Astrocyte (in vitro differentiated cells and primary cell): ENCODE results near the gene TFAP2A. TPM values are rescaled to one million over a fixed set of nuclear protein-coding genes. Genes with fewer than 3 reads are reported as not detected.
A peak's percentile ranks its signal among the peaks of the same experiment; 100 is the strongest.

Experiments used
- DNase-seq: peaks from one replicate; pipeline ENCODE4 v3.0.0-alpha.2; 2010; ENCODE audit warnings: low read depth
- FAIRE-seq: peaks from 2 replicates; lab custom pipeline; 2011; peaks lifted over from hg19 to GRCh38; lab: Jason Lieb, UNC
- H2AFZ ChIP-seq: 2 replicates; pipeline ENCODE4 v1.6.0; 2012; ENCODE audit warnings: low read depth, low read length, inconsistent platforms
- H3K27ac ChIP-seq: 2 replicates; pipeline ENCODE4 v1.5.1; 2011; ENCODE audit warnings: low read depth, low read length, inconsistent platforms
- H3K27me3 ChIP-seq: 2 replicates; pipeline ENCODE4 v1.6.0; 2011; ENCODE audit warnings: low read length, inconsistent platforms; ENCODE audit not compliant: insufficient read depth
- H3K36me3 ChIP-seq: 2 replicates; pipeline ENCODE4 v1.5.1; 2011; ENCODE audit warnings: low read length, inconsistent platforms; ENCODE audit not compliant: insufficient read depth
- H3K4me1 ChIP-seq: 2 replicates; pipeline ENCODE4 v1.5.1; 2011; ENCODE audit warnings: low read length, inconsistent platforms; ENCODE audit not compliant: insufficient read depth
- H3K4me2 ChIP-seq: 2 replicates; pipeline ENCODE4 v1.6.0; 2012; ENCODE audit warnings: low read length, inconsistent platforms
- H3K4me3 ChIP-seq: 2 replicates; pipeline ENCODE4 v1.5.1; 2011; ENCODE audit warnings: low read depth, mild to moderate bottlenecking, low read length, inconsistent platforms; ENCODE audit not compliant: insufficient read depth
- H3K79me2 ChIP-seq: 2 replicates; pipeline ENCODE4 v1.6.0; 2012; ENCODE audit warnings: mild to moderate bottlenecking, low read length, inconsistent platforms; ENCODE audit not compliant: insufficient read depth
- H3K9ac ChIP-seq: 2 replicates; pipeline ENCODE4 v1.6.0; 2012; ENCODE audit warnings: mild to moderate bottlenecking, low read length, inconsistent platforms
- H3K9me3 ChIP-seq: 2 replicates; pipeline ENCODE4 v1.5.1; 2012; ENCODE audit warnings: low read depth, mild to moderate bottlenecking, low read length, inconsistent platforms; ENCODE audit not compliant: insufficient read depth
- H4K20me1 ChIP-seq: 2 replicates; pipeline ENCODE4 v1.6.0; 2012; ENCODE audit warnings: low read length, inconsistent platforms; ENCODE audit not compliant: insufficient read depth
- H3K27ac Mint-ChIP-seq: one replicate; pipeline ENCODE4 v1.8.0; 2021; ENCODE audit warnings: mild to moderate bottlenecking, mixed read lengths; ENCODE audit not compliant: unreplicated experiment
- H3K27me3 Mint-ChIP-seq: one replicate; pipeline ENCODE4 v1.8.0; 2021; ENCODE audit warnings: low read depth, mixed read lengths; ENCODE audit not compliant: unreplicated experiment
- H3K36me3 Mint-ChIP-seq: one replicate; pipeline ENCODE4 v1.8.0; 2021; ENCODE audit warnings: low read depth, mixed read lengths; ENCODE audit not compliant: unreplicated experiment
- H3K4me1 Mint-ChIP-seq: one replicate; pipeline ENCODE4 v1.8.0; 2021; ENCODE audit warnings: low read depth, mixed read lengths; ENCODE audit not compliant: unreplicated experiment
- H3K4me3 Mint-ChIP-seq: one replicate; pipeline ENCODE4 v1.8.0; 2021; ENCODE audit warnings: mild to moderate bottlenecking, moderate library complexity, mixed read lengths; ENCODE audit not compliant: unreplicated experiment
- H3K9me3 Mint-ChIP-seq: one replicate; pipeline ENCODE4 v1.8.0; 2021; ENCODE audit warnings: mild to moderate bottlenecking, mixed read lengths; ENCODE audit not compliant: unreplicated experiment
- EZH2 ChIP-seq: IDR thresholded peaks from 2 replicates; pipeline ENCODE4 v1.6.1; 2012; ENCODE audit warnings: mild to moderate bottlenecking, low read length, inconsistent platforms; ENCODE audit not compliant: insufficient read depth
- total RNA-seq: library from RNA; stranded (reverse); gene quantifications from 2 replicates; pipeline ENCODE4 v1.2.1, GENCODE V29; 2021
- TF ChIP-seq, protein P1 (sequence below): IDR thresholded peaks from 2 replicates; pipeline ENCODE4 v1.5.1; 2011; ENCODE audit warnings: low read depth, mild to moderate bottlenecking, inconsistent platforms, low read length, moderate library complexity; ENCODE audit not compliant: insufficient read depth

The TFAP2A gene
- total RNA-seq, 1 donor from 2014 or later, result 6.6 TPM

DNA sequence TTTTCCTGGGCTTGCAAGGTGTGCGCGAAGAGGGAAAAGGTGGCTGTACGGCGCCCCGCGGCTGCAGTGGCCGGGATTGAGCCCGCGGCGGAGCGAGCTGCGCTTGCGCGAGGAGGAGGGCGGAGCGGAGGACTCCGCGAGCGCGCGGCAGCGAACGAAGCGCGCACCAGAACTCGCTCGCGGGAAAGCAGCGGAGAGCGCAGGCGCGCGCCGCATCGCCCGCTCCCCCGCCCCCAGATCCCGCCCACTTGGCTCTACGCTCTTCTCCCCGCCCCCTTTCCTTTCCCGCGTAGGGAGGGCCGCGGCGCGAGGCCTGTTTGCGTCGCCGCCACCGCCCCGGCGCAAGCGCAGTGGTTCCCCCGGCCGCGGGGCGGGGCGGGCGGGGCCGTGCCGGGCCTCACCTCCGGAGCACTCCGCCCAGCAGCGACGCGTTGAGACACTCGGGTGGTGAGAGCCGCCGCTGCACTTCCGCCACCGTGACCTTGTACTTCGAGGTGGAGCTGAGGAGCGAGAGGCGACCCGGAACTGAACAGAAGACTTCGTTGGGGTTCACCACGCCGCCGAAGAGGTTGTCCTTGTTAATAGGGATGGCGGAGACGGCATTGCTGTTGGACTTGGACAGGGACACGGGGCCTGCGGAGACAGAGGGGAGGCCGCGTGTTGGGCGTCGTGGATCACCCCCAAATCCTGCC is 10.6 kb downstream of the TFAP2A start:
- H3K4me3 Mint-ChIP-seq, result peak overlapping the region; percentile 88
- no peak for FAIRE-seq
- H3K27me3 Mint-ChIP-seq, result peaks cover 79% of the 10 kb centered on the region
- peaks cover 76% of the 10 kb centered on the region for H3K27me3 ChIP-seq
- H3K4me3 ChIP-seq, result peak overlapping the region; percentile 71
- H3K4me2 ChIP-seq, result peak overlapping the region; percentile 95
- H2AFZ ChIP-seq, result peak overlapping the region; percentile 98
- no peaks in the 10 kb centered on the region for H3K36me3 Mint-ChIP-seq
- no peaks in the 10 kb centered on the region for H3K9me3 ChIP-seq
- H3K36me3 ChIP-seq, result no peaks in the 10 kb centered on the region
- H3K27ac ChIP-seq, result peak overlapping the region; percentile 70
- H3K27ac Mint-ChIP-seq, result peak overlapping the region; percentile 94
- peak; percentile 77 for DNase-seq
- H3K9me3 Mint-ChIP-seq, result peaks cover 4% of the 10 kb centered on the region
- H3K4me1 Mint-ChIP-seq, result peaks cover 8% of the 10 kb centered on the region
- H3K79me2 ChIP-seq, result no peaks in the 10 kb centered on the region
- no peaks in the 10 kb centered on the region for H4K20me1 ChIP-seq
- TF ChIP-seq, protein P1, sequence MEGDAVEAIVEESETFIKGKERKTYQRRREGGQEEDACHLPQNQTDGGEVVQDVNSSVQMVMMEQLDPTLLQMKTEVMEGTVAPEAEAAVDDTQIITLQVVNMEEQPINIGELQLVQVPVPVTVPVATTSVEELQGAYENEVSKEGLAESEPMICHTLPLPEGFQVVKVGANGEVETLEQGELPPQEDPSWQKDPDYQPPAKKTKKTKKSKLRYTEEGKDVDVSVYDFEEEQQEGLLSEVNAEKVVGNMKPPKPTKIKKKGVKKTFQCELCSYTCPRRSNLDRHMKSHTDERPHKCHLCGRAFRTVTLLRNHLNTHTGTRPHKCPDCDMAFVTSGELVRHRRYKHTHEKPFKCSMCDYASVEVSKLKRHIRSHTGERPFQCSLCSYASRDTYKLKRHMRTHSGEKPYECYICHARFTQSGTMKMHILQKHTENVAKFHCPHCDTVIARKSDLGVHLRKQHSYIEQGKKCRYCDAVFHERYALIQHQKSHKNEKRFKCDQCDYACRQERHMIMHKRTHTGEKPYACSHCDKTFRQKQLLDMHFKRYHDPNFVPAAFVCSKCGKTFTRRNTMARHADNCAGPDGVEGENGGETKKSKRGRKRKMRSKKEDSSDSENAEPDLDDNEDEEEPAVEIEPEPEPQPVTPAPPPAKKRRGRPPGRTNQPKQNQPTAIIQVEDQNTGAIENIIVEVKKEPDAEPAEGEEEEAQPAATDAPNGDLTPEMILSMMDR, result no peak
- no peak for TF ChIP-seq EZH2
- peaks cover 11% of the 10 kb centered on the region for H3K4me1 ChIP-seq
- peak overlapping the region; percentile 78 for H3K9ac ChIP-seq

DNA sequence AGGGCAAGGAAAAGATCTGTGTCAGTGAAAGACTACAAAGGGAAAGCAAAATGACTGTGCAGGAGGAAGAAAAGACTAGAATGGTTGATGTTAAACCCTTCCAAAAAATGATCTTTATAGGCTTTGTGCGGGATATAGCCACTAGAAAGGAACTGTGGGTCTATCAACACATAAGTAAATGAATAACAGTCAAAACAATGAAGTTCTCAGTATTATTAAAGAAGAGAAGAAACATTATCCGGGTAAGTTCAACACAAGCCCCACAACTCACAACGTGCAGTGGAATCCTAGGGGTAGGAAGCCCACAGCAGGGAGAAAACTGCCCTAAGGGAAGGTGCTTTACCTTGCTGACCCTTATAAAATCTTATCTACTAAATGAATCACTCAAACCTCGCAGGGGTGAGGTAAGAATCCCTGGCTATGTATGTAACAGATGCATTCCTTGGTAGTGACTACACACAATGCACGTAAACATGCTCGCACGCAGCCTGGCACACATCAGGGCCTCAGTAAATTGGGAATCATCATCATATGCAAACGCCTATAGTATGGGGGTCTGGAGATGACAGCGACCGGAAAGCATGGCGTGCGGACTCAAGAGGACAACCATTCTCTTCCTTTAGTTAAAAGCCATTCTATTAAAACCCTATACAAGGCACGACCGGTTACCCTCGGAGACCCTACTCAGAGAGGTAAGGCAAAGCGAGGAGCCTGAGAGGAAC is 11.3 kb downstream of the TFAP2A start:
- H3K27ac ChIP-seq, result peak overlapping the region; percentile 70
- Mint-ChIP-seq H3K27ac (peak overlapping the region; percentile 94), H3K27me3 (peaks cover 79% of the 10 kb centered on the region), H3K9me3 (peaks cover 8% of the 10 kb centered on the region), H3K36me3 (no peaks in the 10 kb centered on the region), H3K4me3 (peak overlapping the region; percentile 88), H3K4me1 (peaks cover 8% of the 10 kb centered on the region)
- no peaks in the 10 kb centered on the region for H3K79me2 ChIP-seq
- TF ChIP-seq EZH2, result no peak
- TF ChIP-seq, protein P1, result no peak
- H3K36me3 ChIP-seq, result no peaks in the 10 kb centered on the region
- no peaks in the 10 kb centered on the region for H3K9me3 ChIP-seq
- H3K27me3 ChIP-seq, result peaks cover 76% of the 10 kb centered on the region
- H3K4me3 ChIP-seq, result peak overlapping the region; percentile 71
- FAIRE-seq (no peak), DNase-seq (peak; percentile 79)
- peak overlapping the region; percentile 76 for H2AFZ ChIP-seq
- no peaks in the 10 kb centered on the region for H4K20me1 ChIP-seq
- H3K4me2 ChIP-seq, result peak overlapping the region; percentile 95
- H3K9ac ChIP-seq, result peak overlapping the region; percentile 78
- H3K4me1 ChIP-seq, result peaks cover 11% of the 10 kb centered on the region
